Activated T-helper 2 cell treated with anti-CD3 and anti-CD28 coated beads, Interferon-gamma antibody, Interleukin-2, Interleukin-4, amounts not matched to agents 10 μg/mL and 5 μg/mL and 100 μg/mL, durations not matched to agents 14 hours and 24 hours and 36 hours (primary cell): ENCODE results near the gene COL6A2. TPM values are rescaled to one million over a fixed set of nuclear protein-coding genes. Genes with fewer than 3 reads are reported as not detected.
"Not testable (repeated sequence)": the region's sequence is repeated elsewhere in the genome, so short reads cannot be mapped to it uniquely, and the experiment has no call there.

ENCODE experiments used
- DNase-seq: peaks from one replicate; pipeline ENCODE4 v3.0.0; 2021; ENCODE audit warnings: low spot score
- H3K27ac Mint-ChIP-seq: one replicate; pipeline ENCODE4 v1.8.0; 2021; ENCODE audit warnings: mixed read lengths
- H3K27me3 Mint-ChIP-seq: one replicate; pipeline ENCODE4 v1.8.0; 2021; ENCODE audit warnings: low read depth, mixed read lengths
- H3K36me3 Mint-ChIP-seq: one replicate; pipeline ENCODE4 v1.8.0; 2021; ENCODE audit warnings: low read depth, mixed read lengths
- H3K4me1 Mint-ChIP-seq: one replicate; pipeline ENCODE4 v1.8.0; 2021; ENCODE audit warnings: low read depth, mixed read lengths
- H3K4me3 Mint-ChIP-seq: one replicate; pipeline ENCODE4 v1.8.0; 2021; ENCODE audit warnings: low read depth, mild to moderate bottlenecking, moderate library complexity, mixed read lengths
- H3K9me3 Mint-ChIP-seq: one replicate; pipeline ENCODE4 v1.8.0; 2021; ENCODE audit warnings: mixed read lengths
- intact Hi-C: fragments of 100-400 bp; cut with micrococcal nuclease; formaldehyde crosslinking; loops from one replicate; pipeline ENCODE4 v1.15.1; 2023
- total RNA-seq: library from RNA; stranded (reverse); gene quantifications from 2 replicates; pipeline ENCODE4 v1.2.3, GENCODE V29; 2022

Gene COL6A2
- total RNA-seq, 1 donor from 2014 or later = 2.2 TPM

GRCh38 chr21:46056450-46056903, 41.4 kb upstream of the COL6A2 start:
- H3K4me1 Mint-ChIP-seq = peaks cover 18% of the 10 kb centered on the region
- H3K27me3 Mint-ChIP-seq = peaks cover 2% of the 10 kb centered on the region
- peaks cover 3% of the 10 kb centered on the region for H3K9me3 Mint-ChIP-seq
- no peak overlapping the region for H3K27ac Mint-ChIP-seq
- no peak overlapping the region for H3K4me3 Mint-ChIP-seq
- intact Hi-C loops = no loop called here
- H3K36me3 Mint-ChIP-seq = no peaks in the 10 kb centered on the region
- no peak for DNase-seq

GRCh38 chr21:46057111-46057709, 40.7 kb upstream of the COL6A2 start:
- Mint-ChIP-seq H3K4me3 (no peak overlapping the region), H3K27ac (no peak overlapping the region), H3K36me3 (no peaks in the 10 kb centered on the region), H3K27me3 (peaks cover 2% of the 10 kb centered on the region), H3K9me3 (peaks cover 3% of the 10 kb centered on the region), H3K4me1 (peaks cover 23% of the 10 kb centered on the region)
- no peak for DNase-seq
- intact Hi-C loops = no loop called here

GRCh38 chr21:46057710-46058241, 40.1 kb upstream of the COL6A2 start:
- Mint-ChIP-seq H3K4me3 (no peak overlapping the region), H3K36me3 (no peaks in the 10 kb centered on the region), H3K27ac (no peak overlapping the region), H3K4me1 (peaks cover 23% of the 10 kb centered on the region), H3K9me3 (peaks cover 3% of the 10 kb centered on the region), H3K27me3 (peaks cover 2% of the 10 kb centered on the region)
- no peak for DNase-seq
- intact Hi-C loops = no loop called here

- DNase-seq = no peak
- peaks cover 2% of the 10 kb centered on the region for H3K27me3 Mint-ChIP-seq
- no peak overlapping the region for H3K4me3 Mint-ChIP-seq
- H3K27ac Mint-ChIP-seq = no peak overlapping the region
- intact Hi-C loops = no loop called here
- peaks cover 20% of the 10 kb centered on the region for H3K4me1 Mint-ChIP-seq
- no peaks in the 10 kb centered on the region for H3K36me3 Mint-ChIP-seq
- peaks cover 3% of the 10 kb centered on the region for H3K9me3 Mint-ChIP-seq
Measured at GRCh38 chr21:46058431-46059145, 39.3 kb upstream of the COL6A2 start.

- Mint-ChIP-seq H3K4me3 (no peak overlapping the region), H3K36me3 (no peaks in the 10 kb centered on the region), H3K9me3 (peaks cover 3% of the 10 kb centered on the region), H3K27ac (no peak overlapping the region), H3K27me3 (peaks cover 2% of the 10 kb centered on the region), H3K4me1 (peaks cover 20% of the 10 kb centered on the region)
- no peak for DNase-seq
- intact Hi-C loops = no loop called here
Measured at GRCh38 chr21:46059195-46059594, 38.7 kb upstream of the COL6A2 start.

GRCh38 chr21:46059711-46060455, 38.0 kb upstream of the COL6A2 start:
- H3K27me3 Mint-ChIP-seq, H3K36me3 Mint-ChIP-seq, H3K9me3 Mint-ChIP-seq, H3K27ac Mint-ChIP-seq, DNase-seq, intact Hi-C loops, H3K4me3 Mint-ChIP-seq: not testable (repeated sequence)
- H3K4me1 Mint-ChIP-seq = peaks cover 20% of the 10 kb centered on the region

- peaks cover 5% of the 10 kb centered on the region for H3K27me3 Mint-ChIP-seq
- H3K4me1 Mint-ChIP-seq = peaks cover 23% of the 10 kb centered on the region
- intact Hi-C loops = no loop called here
- H3K36me3 Mint-ChIP-seq = no peaks in the 10 kb centered on the region
- peak overlapping the region; percentile 22 for H3K27ac Mint-ChIP-seq
- peaks cover 3% of the 10 kb centered on the region for H3K9me3 Mint-ChIP-seq
- DNase-seq = no peak
- no peak overlapping the region for H3K4me3 Mint-ChIP-seq
Measured at GRCh38 chr21:46060596-46061061, 37.3 kb upstream of the COL6A2 start.

- intact Hi-C loops = no loop called here
- H3K27ac Mint-ChIP-seq = no peak overlapping the region
- H3K4me1 Mint-ChIP-seq = peaks cover 22% of the 10 kb centered on the region
- peaks cover 3% of the 10 kb centered on the region for H3K9me3 Mint-ChIP-seq
- no peaks in the 10 kb centered on the region for H3K36me3 Mint-ChIP-seq
- H3K4me3 Mint-ChIP-seq = no peak overlapping the region
- DNase-seq = no peak
- peaks cover 6% of the 10 kb centered on the region for H3K27me3 Mint-ChIP-seq
Measured at GRCh38 chr21:46061063-46061462, 36.8 kb upstream of the COL6A2 start.

GRCh38 chr21:46061518-46061917, 36.4 kb upstream of the COL6A2 start:
- peaks cover 3% of the 10 kb centered on the region for H3K9me3 Mint-ChIP-seq
- H3K27me3 Mint-ChIP-seq = peaks cover 7% of the 10 kb centered on the region
- H3K4me3 Mint-ChIP-seq = no peak overlapping the region
- no peaks in the 10 kb centered on the region for H3K36me3 Mint-ChIP-seq
- no peak for DNase-seq
- no peak overlapping the region for H3K27ac Mint-ChIP-seq
- intact Hi-C loops = no loop called here
- peaks cover 22% of the 10 kb centered on the region for H3K4me1 Mint-ChIP-seq

- H3K36me3 Mint-ChIP-seq = no peaks in the 10 kb centered on the region
- intact Hi-C loops = no loop called here
- H3K27me3 Mint-ChIP-seq = peaks cover 7% of the 10 kb centered on the region
- H3K4me3 Mint-ChIP-seq = no peak overlapping the region
- H3K9me3 Mint-ChIP-seq = peaks cover 3% of the 10 kb centered on the region
- peaks cover 22% of the 10 kb centered on the region for H3K4me1 Mint-ChIP-seq
- DNase-seq = no peak
- no peak overlapping the region for H3K27ac Mint-ChIP-seq
Measured at GRCh38 chr21:46061950-46062349, 36.0 kb upstream of the COL6A2 start.

GRCh38 chr21:46062471-46063211, 35.3 kb upstream of the COL6A2 start:
- Mint-ChIP-seq H3K9me3 (peaks cover 3% of the 10 kb centered on the region), H3K36me3 (no peaks in the 10 kb centered on the region), H3K27me3 (peaks cover 5% of the 10 kb centered on the region), H3K27ac (no peak overlapping the region), H3K4me3 (no peak overlapping the region), H3K4me1 (peaks cover 18% of the 10 kb centered on the region)
- intact Hi-C loops = no loop called here
- no peak for DNase-seq

- intact Hi-C loops = no loop called here
- Mint-ChIP-seq H3K4me3 (no peak overlapping the region), H3K27me3 (peaks cover 5% of the 10 kb centered on the region), H3K27ac (no peak overlapping the region), H3K36me3 (no peaks in the 10 kb centered on the region), H3K4me1 (peaks cover 18% of the 10 kb centered on the region), H3K9me3 (peaks cover 4% of the 10 kb centered on the region)
- no peak for DNase-seq
Measured at GRCh38 chr21:46063227-46063626, 34.7 kb upstream of the COL6A2 start.
